GM23338 (cell line): ENCODE results near the gene PPP6R2.

Source experiments
- CREB1 ChIP-seq: fragments of 250-450 bp; sonication (Bioruptor Pico); IDR thresholded peaks from 2 replicates; pipeline ENCODE4 v1.5.0; 2020; ENCODE audit warnings: low read depth, mild to moderate bottlenecking, moderate library complexity
- EZH2 ChIP-seq: fragments of 200-600 bp; sonication (generic); IDR thresholded peaks from one replicate; pipeline ENCODE4 v1.8.0; 2017; ENCODE audit warnings: antibody characterized with exemption, mild to moderate bottlenecking, low read depth; ENCODE audit not compliant: unreplicated experiment
- EZH2phosphoT487 ChIP-seq: fragments of 200-600 bp; sonication (generic); IDR thresholded peaks from one replicate; pipeline ENCODE4 v1.8.1; 2018; ENCODE audit warnings: antibody characterized with exemption; ENCODE audit not compliant: unreplicated experiment
- JUNB ChIP-seq: IDR thresholded peaks from one replicate; pipeline ENCODE4 v1.6.1; 2016; ENCODE audit warnings: antibody characterized with exemption; ENCODE audit not compliant: unreplicated experiment
- POLR2AphosphoS5 ChIP-seq: IDR thresholded peaks from 2 replicates; pipeline ENCODE4 v1.6.1; 2016; ENCODE audit warnings: antibody characterized with exemption, low read depth
- TF ChIP-seq, protein P1 (sequence below), 2 experiments: fragments of 200-600 bp in 1 of 2; sonication (generic) in 1 of 2; conservative IDR thresholded peaks; 2 replicates each; pipeline versions ENCODE4 v1.5.1 to v1.6.1; 2016 to 2017; ENCODE audit warnings: antibody characterized with exemption in 2 of 2, low read depth in 2 of 2, mild to moderate bottlenecking in 2 of 2, moderate library complexity in 1 of 2
- TF ChIP-seq, protein P2 (sequence below): IDR thresholded peaks from one replicate; pipeline ENCODE4 v1.6.1; 2018; ENCODE audit warnings: antibody characterized with exemption; ENCODE audit not compliant: unreplicated experiment

DNA sequence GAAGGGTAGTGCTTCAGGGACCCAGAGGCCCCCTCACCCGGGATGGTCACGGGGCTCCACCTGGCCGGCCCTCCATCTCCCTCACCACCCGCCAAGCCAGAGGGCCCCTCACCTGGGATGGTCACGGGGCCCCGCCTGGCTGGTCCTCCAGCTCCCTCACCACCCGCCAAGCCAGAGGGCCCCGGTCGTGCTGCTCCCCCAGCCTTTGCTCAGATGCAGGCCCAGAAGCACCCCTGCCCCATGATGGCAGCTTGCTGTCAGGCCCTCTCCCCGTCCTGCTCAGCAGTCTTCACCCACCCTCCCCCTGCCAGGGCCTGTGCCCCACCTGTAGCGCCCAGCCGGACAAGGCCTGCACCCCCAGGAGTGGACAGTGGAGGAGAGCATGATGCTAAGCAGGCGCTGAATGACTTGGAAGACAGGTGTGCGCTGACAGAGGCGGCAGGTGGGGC, 23.6 kb upstream of the PPP6R2 start:
- TF ChIP-seq, protein P1, sequence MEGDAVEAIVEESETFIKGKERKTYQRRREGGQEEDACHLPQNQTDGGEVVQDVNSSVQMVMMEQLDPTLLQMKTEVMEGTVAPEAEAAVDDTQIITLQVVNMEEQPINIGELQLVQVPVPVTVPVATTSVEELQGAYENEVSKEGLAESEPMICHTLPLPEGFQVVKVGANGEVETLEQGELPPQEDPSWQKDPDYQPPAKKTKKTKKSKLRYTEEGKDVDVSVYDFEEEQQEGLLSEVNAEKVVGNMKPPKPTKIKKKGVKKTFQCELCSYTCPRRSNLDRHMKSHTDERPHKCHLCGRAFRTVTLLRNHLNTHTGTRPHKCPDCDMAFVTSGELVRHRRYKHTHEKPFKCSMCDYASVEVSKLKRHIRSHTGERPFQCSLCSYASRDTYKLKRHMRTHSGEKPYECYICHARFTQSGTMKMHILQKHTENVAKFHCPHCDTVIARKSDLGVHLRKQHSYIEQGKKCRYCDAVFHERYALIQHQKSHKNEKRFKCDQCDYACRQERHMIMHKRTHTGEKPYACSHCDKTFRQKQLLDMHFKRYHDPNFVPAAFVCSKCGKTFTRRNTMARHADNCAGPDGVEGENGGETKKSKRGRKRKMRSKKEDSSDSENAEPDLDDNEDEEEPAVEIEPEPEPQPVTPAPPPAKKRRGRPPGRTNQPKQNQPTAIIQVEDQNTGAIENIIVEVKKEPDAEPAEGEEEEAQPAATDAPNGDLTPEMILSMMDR (conservative IDR thresholded peaks at IDR 0.05; ENCODE audit: low read depth in 2 of 2), result no peak
- TF ChIP-seq CREB1 (CRISPR knock-in tag) (no peak), EZH2 (no peak), POLR2AphosphoS5 (no peak), EZH2phosphoT487 (no peak), JUNB (no peak)
- TF ChIP-seq, protein P2, sequence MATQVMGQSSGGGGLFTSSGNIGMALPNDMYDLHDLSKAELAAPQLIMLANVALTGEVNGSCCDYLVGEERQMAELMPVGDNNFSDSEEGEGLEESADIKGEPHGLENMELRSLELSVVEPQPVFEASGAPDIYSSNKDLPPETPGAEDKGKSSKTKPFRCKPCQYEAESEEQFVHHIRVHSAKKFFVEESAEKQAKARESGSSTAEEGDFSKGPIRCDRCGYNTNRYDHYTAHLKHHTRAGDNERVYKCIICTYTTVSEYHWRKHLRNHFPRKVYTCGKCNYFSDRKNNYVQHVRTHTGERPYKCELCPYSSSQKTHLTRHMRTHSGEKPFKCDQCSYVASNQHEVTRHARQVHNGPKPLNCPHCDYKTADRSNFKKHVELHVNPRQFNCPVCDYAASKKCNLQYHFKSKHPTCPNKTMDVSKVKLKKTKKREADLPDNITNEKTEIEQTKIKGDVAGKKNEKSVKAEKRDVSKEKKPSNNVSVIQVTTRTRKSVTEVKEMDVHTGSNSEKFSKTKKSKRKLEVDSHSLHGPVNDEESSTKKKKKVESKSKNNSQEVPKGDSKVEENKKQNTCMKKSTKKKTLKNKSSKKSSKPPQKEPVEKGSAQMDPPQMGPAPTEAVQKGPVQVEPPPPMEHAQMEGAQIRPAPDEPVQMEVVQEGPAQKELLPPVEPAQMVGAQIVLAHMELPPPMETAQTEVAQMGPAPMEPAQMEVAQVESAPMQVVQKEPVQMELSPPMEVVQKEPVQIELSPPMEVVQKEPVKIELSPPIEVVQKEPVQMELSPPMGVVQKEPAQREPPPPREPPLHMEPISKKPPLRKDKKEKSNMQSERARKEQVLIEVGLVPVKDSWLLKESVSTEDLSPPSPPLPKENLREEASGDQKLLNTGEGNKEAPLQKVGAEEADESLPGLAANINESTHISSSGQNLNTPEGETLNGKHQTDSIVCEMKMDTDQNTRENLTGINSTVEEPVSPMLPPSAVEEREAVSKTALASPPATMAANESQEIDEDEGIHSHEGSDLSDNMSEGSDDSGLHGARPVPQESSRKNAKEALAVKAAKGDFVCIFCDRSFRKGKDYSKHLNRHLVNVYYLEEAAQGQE, result no peak
